ENCODE data around the gene FAM118A.

- no peak for TF ChIP-seq CTCF (IDR thresholded peaks at IDR 0.05)
- no peak for TF ChIP-seq CREM (CRISPR knock-in tag; IDR thresholded peaks at IDR 0.05)
- no peak for TF ChIP-seq SP1 (CRISPR knock-in tag; conservative IDR thresholded peaks at IDR 0.05)
Observed at GRCh38 chr22:45334528-45334927, 24.8 kb downstream of the FAM118A start.

Measured in WTC11 (cell line).